ENCODE results near the gene TMPRSS11F. TPM values are rescaled to one million over a fixed set of nuclear protein-coding genes. Genes with fewer than 3 reads are reported as not detected.

Gene TMPRSS11F
- total and polyA plus RNA-seq, 2 of the 4 experiments (the other 2 are of a cell fraction): not detected

GRCh38 chr4:68082758-68083157, 46.9 kb downstream of the TMPRSS11F start:
- in situ Hi-C loops (cut with MboI; ENCODE audit: low sequenced_read_pairs) (no loop called here), dilution Hi-C loops (cut with HindIII; ENCODE audit: low sequenced_read_pairs, unreplicated experiment) (no loop called here), intact Hi-C loops (cut with micrococcal nuclease) (no loop called here)
- H2AK9ac ChIP-seq (replicated peaks; ENCODE audit: low read depth, low read length, poor library complexity): no peak overlapping the region
- TF ChIP-seq CHD1 (IDR thresholded peaks at IDR 0.05; ENCODE audit: low read depth, low read length): no peak
- TF ChIP-seq CEBPB (IDR thresholded peaks at IDR 0.05; ENCODE audit: low read depth, low read length): no peak
- no peak for TF ChIP-seq BHLHE40 (IDR thresholded peaks at IDR 0.05; ENCODE audit: low read depth, low read length)
- no peak for TF ChIP-seq POLR2A (IDR thresholded peaks at IDR 0.05; ENCODE audit: low read depth, low read length)
- TF ChIP-seq RAD21 (IDR thresholded peaks at IDR 0.05; ENCODE audit: low read length): no peak
- TF ChIP-seq SMC3 (IDR thresholded peaks at IDR 0.05; ENCODE audit: low read depth, low read length): no peak
- TF ChIP-seq RFX5 (IDR thresholded peaks at IDR 0.05; ENCODE audit: low read depth, low read length): no peak
- TF ChIP-seq CTCF (conservative IDR thresholded peaks at IDR 0.05; ENCODE audit: low read depth, low read length): no peak
- TF ChIP-seq ELK1 (IDR thresholded peaks at IDR 0.05; ENCODE audit: borderline replicate concordance, low read depth, low read length): no peak
- no peak for TF ChIP-seq RCOR1 (IDR thresholded peaks at IDR 0.05; ENCODE audit: insufficient replicate concordance, low read length)
- TF ChIP-seq USF2 (IDR thresholded peaks at IDR 0.05; ENCODE audit: low read depth, low read length): no peak
- no peak for TF ChIP-seq MXI1 (IDR thresholded peaks at IDR 0.05; ENCODE audit: borderline replicate concordance, low read depth, low read length)
- no peak for TF ChIP-seq MAFK (IDR thresholded peaks at IDR 0.05; ENCODE audit: low read depth, low read length)
- TF ChIP-seq FOS (IDR thresholded peaks at IDR 0.05; ENCODE audit: low read depth, low read length): no peak
- no peak for TF ChIP-seq NFE2L2 (IDR thresholded peaks at IDR 0.05; ENCODE audit: low read depth, low read length)
- no peak for TF ChIP-seq MAZ (IDR thresholded peaks at IDR 0.05; ENCODE audit: borderline replicate concordance, low read depth, low read length)
- H3K14ac ChIP-seq (replicated peaks; ENCODE audit: low read depth, low read length): no peak overlapping the region
- CTCF ChIA-PET: interaction anchor here (1.2 kb wide), 1 partner anchor 10 kb away, joined by 3 read pairs; no protein-coding TSS in a partner anchor
- H4K8ac ChIP-seq (ENCODE audit: low read depth in 2 of 2, low read length in 2 of 2): no peak overlapping the region
- H3K9ac ChIP-seq (ENCODE audit: low read depth, low read length): no peak overlapping the region
- H3K4me1 ChIP-seq (ENCODE audit: control insufficient read depth, insufficient read depth, low read length): no peaks in the 10 kb centered on the region
- BruUV-seq (replicated peaks): no TSS peak
- no peak overlapping the region for H3K4ac ChIP-seq (ENCODE audit: low read depth, low read length)
- H2AK5ac ChIP-seq (ENCODE audit: low read depth, low read length): no peak overlapping the region
- H3K27ac ChIP-seq (ENCODE audit: insufficient read depth, low read length): no peak overlapping the region
- H3K27me3 ChIP-seq (ENCODE audit: control insufficient read depth, insufficient read depth, low read length): no peaks in the 10 kb centered on the region
- H2AFZ ChIP-seq (replicated peaks; ENCODE audit: low read length, poor library complexity): no peak overlapping the region
- H3K36me3 ChIP-seq (ENCODE audit: control insufficient read depth, insufficient read depth, low read length): no peaks in the 10 kb centered on the region
- no peak overlapping the region for H3K4me3 ChIP-seq (ENCODE audit: insufficient read depth, low read depth, low read length)
- no peak overlapping the region for H4K91ac ChIP-seq (ENCODE audit: insufficient read depth, low read depth, low read length)
- WGBS, 2 experiments (ENCODE audit: extremely low coverage in 2 of 2, insufficient read length in 1 of 2): no CpG with 5 or more reads among the region's 1 CpG
- no peak for DNase-seq
- no peak overlapping the region for H2BK20ac ChIP-seq (ENCODE audit: low read depth, low read length)
- no peaks in the 10 kb centered on the region for H3K79me1 ChIP-seq (ENCODE audit: low read depth in 1 of 2, low read length in 2 of 2)
- H2BK5ac ChIP-seq (ENCODE audit: low read depth, low read length, poor library complexity, severe bottlenecking): no peak overlapping the region
- no peaks in the 10 kb centered on the region for H4K20me1 ChIP-seq (ENCODE audit: insufficient read depth, low read length)
- H2BK120ac ChIP-seq (ENCODE audit: low read depth, low read length): no peak overlapping the region
- POLR2A ChIA-PET (ENCODE audit: unreplicated experiment): no interaction called here
- no peak overlapping the region for H4K5ac ChIP-seq (ENCODE audit: low read depth, low read length)
- no peaks in the 10 kb centered on the region for H3K9me1 ChIP-seq (ENCODE audit: insufficient read depth, low read length)
- H3K9me3 ChIP-seq (ENCODE audit: control insufficient read depth, insufficient read depth, low read length): peaks cover under 1% of the 10 kb centered on the region; the same call in 1 of the 2 replicates
- H3K56ac ChIP-seq (ENCODE audit: extremely low read depth, insufficient read depth, low read length): no peak overlapping the region
- H3K4me2 ChIP-seq (ENCODE audit: low read depth, low read length): no peak overlapping the region
- H2BK15ac ChIP-seq (ENCODE audit: low read depth, low read length): no peak overlapping the region
- ATAC-seq (ENCODE audit: low read depth): no peak
- H3K18ac ChIP-seq (ENCODE audit: low read depth, low read length): no peak overlapping the region
- no peak overlapping the region for H3K23ac ChIP-seq (ENCODE audit: low read depth, low read length)

Measured in IMR-90 (cell line).